HepG2 (cell line): ENCODE measurements around the gene PRDM15. TPM values are rescaled to one million over a fixed set of nuclear protein-coding genes. Genes with fewer than 3 reads are reported as not detected.

Experiments used
- PRDM10 ChIP-seq: sonication (generic); formaldehyde crosslinking; IDR thresholded peaks from 2 replicates; pipeline ENCODE4 v1.4.0; 2020; ENCODE audit warnings: low read depth, missing genetic modification reagents
- RFXAP ChIP-seq: sonication (generic); formaldehyde crosslinking; IDR thresholded peaks from 2 replicates; pipeline ENCODE4 v1.4.0; 2020; ENCODE audit warnings: missing genetic modification reagents, borderline replicate concordance
- SIX1 ChIP-seq: sonication (generic); formaldehyde crosslinking; IDR thresholded peaks from 2 replicates; pipeline ENCODE4 v1.4.0; 2020; ENCODE audit warnings: missing genetic modification reagents, borderline replicate concordance
- TBX2 ChIP-seq: sonication (generic); formaldehyde crosslinking; IDR thresholded peaks from 2 replicates; pipeline ENCODE4 v1.5.0; 2020; ENCODE audit warnings: missing genetic modification reagents, mild to moderate bottlenecking, borderline replicate concordance
- TOE1 ChIP-seq: sonication (generic); formaldehyde crosslinking; IDR thresholded peaks from 2 replicates; pipeline ENCODE4 v1.4.0; 2020; ENCODE audit warnings: mild to moderate bottlenecking, missing genetic modification reagents
- WIZ ChIP-seq: sonication (generic); formaldehyde crosslinking; IDR thresholded peaks from 2 replicates; pipeline ENCODE4 v1.5.1; 2020; ENCODE audit warnings: mild to moderate bottlenecking, missing genetic modification reagents
- ZBTB2 ChIP-seq: sonication (generic); formaldehyde crosslinking; IDR thresholded peaks from 2 replicates; pipeline ENCODE4 v1.8.0; 2022; ENCODE audit warnings: low read depth, missing genetic modification reagents
- ZFP36L1 ChIP-seq: sonication (generic); formaldehyde crosslinking; IDR thresholded peaks from 2 replicates; pipeline ENCODE4 v1.8.0; 2022; ENCODE audit warnings: mild to moderate bottlenecking, missing genetic modification reagents, moderate library complexity
- ZNF30 ChIP-seq: sonication (generic); formaldehyde crosslinking; IDR thresholded peaks from 2 replicates; pipeline ENCODE4 v1.5.0; 2020; ENCODE audit warnings: mild to moderate bottlenecking, missing genetic modification reagents
- ZNF75D ChIP-seq: sonication (generic); formaldehyde crosslinking; IDR thresholded peaks from 2 replicates; pipeline ENCODE4 v1.8.1; 2023; ENCODE audit warnings: missing genetic modification reagents, mild to moderate bottlenecking, borderline replicate concordance
- polyA plus RNA-seq, 8 experiments: library from polyadenylated mRNA; depleted of rRNA in 3 of 8; stranded (reverse) in 7 of 8; unstranded in 1 of 8; fragments of >200 nt; fragmentation: Illumina TruSeq in 4 of 8; extraction: Trizol in 4 of 8; gene quantifications; 2 replicates each; pipeline versions ENCODE4 v1.2.1 to v1.2.3, GENCODE V29; 2011 to 2016; ENCODE audit warnings: low read depth in 4 of 8, missing spikeins in 1 of 8, mixed read lengths in 1 of 8; ENCODE audit not compliant: insufficient read depth in 1 of 8
- total RNA-seq, 5 experiments: library from RNA; depleted of rRNA; stranded (reverse); fragments of >200 nt; fragmentation: Illumina TruSeq; extraction: Trizol; gene quantifications; 2 replicates each; pipeline ENCODE4 v1.2.3, GENCODE V29; 2016; ENCODE audit warnings: low read depth in 1 of 5
- TF ChIP-seq, protein P1 (sequence below): sonication (generic); formaldehyde crosslinking; IDR thresholded peaks from 2 replicates; pipeline ENCODE4 v1.4.0; 2020; ENCODE audit warnings: missing genetic modification reagents
- TF ChIP-seq, protein P2 (sequence below): sonication (generic); formaldehyde crosslinking; conservative IDR thresholded peaks from 2 replicates; pipeline ENCODE4 v1.4.0; 2020; ENCODE audit warnings: mild to moderate bottlenecking, missing genetic modification reagents, moderate library complexity
- TF ChIP-seq, protein P3 (sequence below): IDR thresholded peaks from 2 replicates; pipeline ENCODE4 v1.6.1; 2012; ENCODE audit warnings: low read depth, low read length, improper control_type of control experiment
- TF ChIP-seq, protein P4 (sequence below): sonication (generic); formaldehyde crosslinking; conservative IDR thresholded peaks from 2 replicates; pipeline ENCODE4 v1.5.0; 2020; ENCODE audit warnings: missing genetic modification reagents

The PRDM15 gene
- total and polyA plus RNA-seq, 2 of the 13 experiments (the other 11 are each of a cell fraction or from before 2014, with no cell fraction given), result 4.0 to 6.9 TPM

GRCh38 chr21:41766883-41767605 lies 112.1 kb downstream of the PRDM15 start, which contains the start of gene RIPK4 (continued):
- TF ChIP-seq, protein P1, sequence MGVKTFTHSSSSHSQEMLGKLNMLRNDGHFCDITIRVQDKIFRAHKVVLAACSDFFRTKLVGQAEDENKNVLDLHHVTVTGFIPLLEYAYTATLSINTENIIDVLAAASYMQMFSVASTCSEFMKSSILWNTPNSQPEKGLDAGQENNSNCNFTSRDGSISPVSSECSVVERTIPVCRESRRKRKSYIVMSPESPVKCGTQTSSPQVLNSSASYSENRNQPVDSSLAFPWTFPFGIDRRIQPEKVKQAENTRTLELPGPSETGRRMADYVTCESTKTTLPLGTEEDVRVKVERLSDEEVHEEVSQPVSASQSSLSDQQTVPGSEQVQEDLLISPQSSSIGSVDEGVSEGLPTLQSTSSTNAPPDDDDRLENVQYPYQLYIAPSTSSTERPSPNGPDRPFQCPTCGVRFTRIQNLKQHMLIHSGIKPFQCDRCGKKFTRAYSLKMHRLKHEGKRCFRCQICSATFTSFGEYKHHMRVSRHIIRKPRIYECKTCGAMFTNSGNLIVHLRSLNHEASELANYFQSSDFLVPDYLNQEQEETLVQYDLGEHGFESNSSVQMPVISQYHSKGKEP (CRISPR knock-in tag), result no peak
- TF ChIP-seq ZNF75D (CRISPR knock-in tag) (no peak), RFXAP (CRISPR knock-in tag) (no peak), ZFP36L1 (0 out of 2 replicates have a peak, but pooled peaks have one; percentile 2), TOE1 (CRISPR knock-in tag) (no peak), PRDM10 (CRISPR knock-in tag) (no peak), ZNF30 (no peak), WIZ (no peak), TBX2 (CRISPR knock-in tag) (peak; percentile 80), ZBTB2 (CRISPR knock-in tag) (no peak; the same call in 1 of the 2 replicates), SIX1 (CRISPR knock-in tag) (no peak)
- TF ChIP-seq, protein P2, sequence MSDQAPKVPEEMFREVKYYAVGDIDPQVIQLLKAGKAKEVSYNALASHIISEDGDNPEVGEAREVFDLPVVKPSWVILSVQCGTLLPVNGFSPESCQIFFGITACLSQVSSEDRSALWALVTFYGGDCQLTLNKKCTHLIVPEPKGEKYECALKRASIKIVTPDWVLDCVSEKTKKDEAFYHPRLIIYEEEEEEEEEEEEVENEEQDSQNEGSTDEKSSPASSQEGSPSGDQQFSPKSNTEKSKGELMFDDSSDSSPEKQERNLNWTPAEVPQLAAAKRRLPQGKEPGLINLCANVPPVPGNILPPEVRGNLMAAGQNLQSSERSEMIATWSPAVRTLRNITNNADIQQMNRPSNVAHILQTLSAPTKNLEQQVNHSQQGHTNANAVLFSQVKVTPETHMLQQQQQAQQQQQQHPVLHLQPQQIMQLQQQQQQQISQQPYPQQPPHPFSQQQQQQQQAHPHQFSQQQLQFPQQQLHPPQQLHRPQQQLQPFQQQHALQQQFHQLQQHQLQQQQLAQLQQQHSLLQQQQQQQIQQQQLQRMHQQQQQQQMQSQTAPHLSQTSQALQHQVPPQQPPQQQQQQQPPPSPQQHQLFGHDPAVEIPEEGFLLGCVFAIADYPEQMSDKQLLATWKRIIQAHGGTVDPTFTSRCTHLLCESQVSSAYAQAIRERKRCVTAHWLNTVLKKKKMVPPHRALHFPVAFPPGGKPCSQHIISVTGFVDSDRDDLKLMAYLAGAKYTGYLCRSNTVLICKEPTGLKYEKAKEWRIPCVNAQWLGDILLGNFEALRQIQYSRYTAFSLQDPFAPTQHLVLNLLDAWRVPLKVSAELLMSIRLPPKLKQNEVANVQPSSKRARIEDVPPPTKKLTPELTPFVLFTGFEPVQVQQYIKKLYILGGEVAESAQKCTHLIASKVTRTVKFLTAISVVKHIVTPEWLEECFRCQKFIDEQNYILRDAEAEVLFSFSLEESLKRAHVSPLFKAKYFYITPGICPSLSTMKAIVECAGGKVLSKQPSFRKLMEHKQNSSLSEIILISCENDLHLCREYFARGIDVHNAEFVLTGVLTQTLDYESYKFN (CRISPR knock-in tag), result no peak; the same call in 1 of the 2 replicates
- TF ChIP-seq, protein P3, sequence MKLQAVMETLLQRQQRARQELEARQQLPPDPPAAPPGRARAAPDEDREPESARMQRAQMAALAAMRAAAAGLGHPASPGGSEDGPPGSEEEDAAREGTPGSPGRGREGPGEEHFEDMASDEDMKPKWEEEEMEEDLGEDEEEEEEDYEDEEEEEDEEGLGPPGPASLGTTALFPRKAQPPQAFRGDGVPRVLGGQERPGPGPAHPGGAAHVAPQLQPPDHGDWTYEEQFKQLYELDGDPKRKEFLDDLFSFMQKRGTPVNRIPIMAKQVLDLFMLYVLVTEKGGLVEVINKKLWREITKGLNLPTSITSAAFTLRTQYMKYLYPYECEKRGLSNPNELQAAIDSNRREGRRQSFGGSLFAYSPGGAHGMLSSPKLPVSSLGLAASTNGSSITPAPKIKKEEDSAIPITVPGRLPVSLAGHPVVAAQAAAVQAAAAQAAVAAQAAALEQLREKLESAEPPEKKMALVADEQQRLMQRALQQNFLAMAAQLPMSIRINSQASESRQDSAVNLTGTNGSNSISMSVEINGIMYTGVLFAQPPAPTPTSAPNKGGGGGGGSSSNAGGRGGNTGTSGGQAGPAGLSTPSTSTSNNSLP, result no peak
- TF ChIP-seq, protein P4, sequence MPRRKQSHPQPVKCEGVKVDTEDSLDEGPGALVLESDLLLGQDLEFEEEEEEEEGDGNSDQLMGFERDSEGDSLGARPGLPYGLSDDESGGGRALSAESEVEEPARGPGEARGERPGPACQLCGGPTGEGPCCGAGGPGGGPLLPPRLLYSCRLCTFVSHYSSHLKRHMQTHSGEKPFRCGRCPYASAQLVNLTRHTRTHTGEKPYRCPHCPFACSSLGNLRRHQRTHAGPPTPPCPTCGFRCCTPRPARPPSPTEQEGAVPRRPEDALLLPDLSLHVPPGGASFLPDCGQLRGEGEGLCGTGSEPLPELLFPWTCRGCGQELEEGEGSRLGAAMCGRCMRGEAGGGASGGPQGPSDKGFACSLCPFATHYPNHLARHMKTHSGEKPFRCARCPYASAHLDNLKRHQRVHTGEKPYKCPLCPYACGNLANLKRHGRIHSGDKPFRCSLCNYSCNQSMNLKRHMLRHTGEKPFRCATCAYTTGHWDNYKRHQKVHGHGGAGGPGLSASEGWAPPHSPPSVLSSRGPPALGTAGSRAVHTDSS (CRISPR knock-in tag), result no peak
